Urinary bladder (tissue), 4 donors: ENCODE results near the gene IRX2. TPM values are rescaled to one million over a fixed set of nuclear protein-coding genes. Genes with fewer than 3 reads are reported as not detected.

Experiments
- DNase-seq: peaks from one replicate; pipeline ENCODE4 v3.0.0-alpha.2; 2015; ENCODE audit errors: extremely low spot score
- H3K27ac ChIP-seq: one replicate; pipeline ENCODE4 v1.5.1; 2013; ENCODE audit warnings: low read depth, mild to moderate bottlenecking, moderate library complexity
- H3K36me3 ChIP-seq: one replicate; pipeline ENCODE4 v1.6.1; 2013; ENCODE audit warnings: mild to moderate bottlenecking, moderate library complexity; ENCODE audit not compliant: insufficient read depth
- H3K4me1 ChIP-seq: one replicate; pipeline ENCODE4 v1.6.1; 2013; ENCODE audit warnings: mild to moderate bottlenecking, moderate library complexity; ENCODE audit not compliant: insufficient read depth
- H3K4me3 ChIP-seq: one replicate; pipeline ENCODE4 v1.5.1; 2013; ENCODE audit warnings: low read depth, low read length
- WGBS: extraction: QIAGEN DNeasy Blood & Tissue Kit; methylation state at CpG from one replicate; pipeline ENCODE4 v1.1.7; 2013; 5-methylcytosine and 5-hydroxymethylcytosine counted together
- polyA plus RNA-seq: library from polyadenylated mRNA; stranded (reverse); fragments of 200-250 nt; gene quantifications from one replicate; pipeline ENCODE4 v1.2.3, GENCODE V29; 2013
- total RNA-seq: library from RNA; depleted of rRNA; stranded (reverse); fragments of >200 nt; gene quantifications from one replicate; pipeline ENCODE4 v1.2.3, GENCODE V29; 2014
- donor health status: healthy with polysubstance abuse.
- donor health status: healthy.

The IRX2 gene
- total and polyA plus RNA-seq, 2 donors, result 0.20 to 0.58 TPM

GRCh38 chr5:2762744-2763532, 11.5 kb upstream of the IRX2 start:
- 73% methylated on average over 12 of the region's 12 CpGs for WGBS

GRCh38 chr5:2761921-2762488, 10.5 kb upstream of the IRX2 start:
- Histone ChIP-seq H3K36me3 (no peaks in the 10 kb centered on the region), H3K4me1 (peaks cover 1% of the 10 kb centered on the region), H3K27ac (no peak overlapping the region), H3K4me3 (no peak overlapping the region)
- 35% methylated on average over 4 of the region's 4 CpGs for WGBS
- no peak for DNase-seq

More at GRCh38 chr5:2762744-2763532, 11.5 kb upstream of the IRX2 start:
- DNase-seq, result no peak
- Histone ChIP-seq H3K27ac (no peak overlapping the region), H3K4me1 (peaks cover 1% of the 10 kb centered on the region), H3K36me3 (no peaks in the 10 kb centered on the region), H3K4me3 (no peak overlapping the region)

GRCh38 chr5:2759696-2760461, 8.4 kb upstream of the IRX2 start:
- no peak for DNase-seq
- Histone ChIP-seq H3K4me1 (peaks cover 1% of the 10 kb centered on the region), H3K27ac (no peak overlapping the region), H3K36me3 (no peaks in the 10 kb centered on the region), H3K4me3 (no peak overlapping the region)
- WGBS, result 65% methylated on average over 11 of the region's 11 CpGs

DNA sequence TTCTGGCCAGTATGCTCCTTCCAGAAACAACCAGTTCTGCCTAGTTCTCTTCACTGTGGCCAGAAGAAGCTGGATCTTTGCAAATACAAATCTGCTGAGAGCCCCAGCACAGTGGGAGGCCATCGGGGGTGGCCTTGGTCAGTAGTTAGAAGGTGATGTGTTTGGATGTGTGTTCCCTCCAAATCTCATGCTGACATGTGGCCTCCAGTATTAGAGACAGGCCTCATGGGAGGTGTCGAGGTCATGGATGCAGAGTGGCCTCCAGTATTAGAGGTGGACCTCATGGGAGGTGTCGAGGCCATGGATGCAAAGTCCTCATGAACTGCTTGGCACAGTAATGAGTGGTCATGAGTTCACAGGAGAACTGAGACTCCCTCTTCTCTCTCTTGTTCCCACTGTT, 7.6 kb upstream of the IRX2 start:
- no peaks in the 10 kb centered on the region for H3K36me3 ChIP-seq
- WGBS, result 82% methylated on average over 3 of the region's 3 CpGs
- no peak overlapping the region for H3K4me3 ChIP-seq
- peaks cover 1% of the 10 kb centered on the region for H3K4me1 ChIP-seq
- no peak for DNase-seq
- no peak overlapping the region for H3K27ac ChIP-seq

DNA sequence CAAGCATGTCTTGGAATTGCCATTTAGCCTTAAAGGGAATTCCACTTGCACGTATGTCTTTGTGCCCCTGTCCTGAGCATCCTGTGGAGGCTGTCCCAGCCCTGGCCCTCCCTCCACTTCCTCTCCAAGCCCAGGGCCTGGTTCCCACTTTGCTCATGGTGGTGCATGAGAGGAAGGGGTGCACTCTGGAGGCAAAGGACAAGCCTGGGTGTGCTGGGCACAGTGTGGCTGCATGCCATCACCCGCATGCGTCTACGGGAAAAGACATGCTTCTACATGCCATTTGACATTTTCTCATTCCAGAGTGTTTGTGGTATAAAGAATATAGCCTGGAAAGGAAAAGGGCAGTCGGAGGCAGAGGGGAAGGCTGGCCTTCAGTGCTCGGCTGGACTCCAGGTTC, 7.2 kb upstream of the IRX2 start:
- no peaks in the 10 kb centered on the region for H3K36me3 ChIP-seq
- no peak overlapping the region for H3K27ac ChIP-seq
- DNase-seq, result no peak
- 73% methylated on average over 6 of the region's 6 CpGs for WGBS
- H3K4me1 ChIP-seq, result peaks cover 1% of the 10 kb centered on the region
- H3K4me3 ChIP-seq, result no peak overlapping the region

DNA sequence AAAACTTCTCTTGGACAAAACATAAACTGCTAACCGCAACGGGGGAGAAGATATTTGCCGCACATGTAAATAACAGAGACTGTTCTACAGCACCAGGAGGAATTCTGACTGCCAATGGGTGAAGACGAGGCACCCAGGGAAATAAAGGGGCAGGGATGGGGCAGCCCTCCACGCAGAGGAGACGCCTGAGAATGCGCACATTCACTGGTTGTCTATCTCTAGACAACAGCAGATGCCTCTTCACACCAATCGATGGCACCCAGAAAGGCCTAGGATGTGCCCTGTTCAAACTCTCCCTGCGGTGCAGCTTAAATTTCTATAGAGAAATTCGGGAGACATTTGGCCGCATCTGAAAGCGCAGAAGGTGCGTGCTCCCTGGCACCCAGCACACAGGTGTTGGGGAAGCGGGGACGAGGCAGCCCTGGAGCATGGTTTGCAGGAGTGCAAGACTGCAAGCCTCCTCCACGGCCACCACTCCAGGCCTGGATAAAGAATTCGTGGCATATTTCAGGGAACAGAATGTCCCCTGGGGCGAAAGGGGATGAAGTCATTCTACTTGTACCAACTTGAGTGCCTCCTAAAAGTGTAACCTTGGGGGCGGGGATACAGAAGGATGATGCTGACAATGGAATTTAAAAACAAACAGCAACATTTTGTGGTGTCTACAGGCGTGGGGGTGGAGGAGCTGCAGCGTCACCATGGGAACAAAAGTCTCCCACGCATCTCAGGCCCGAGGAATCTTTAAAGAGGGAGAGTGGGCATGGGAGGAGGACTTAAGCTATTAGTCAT, 6.3 kb upstream of the IRX2 start:
- WGBS, result 8% methylated on average over 23 of the region's 23 CpGs
- Histone ChIP-seq H3K4me1 (peaks cover under 1% of the 10 kb centered on the region), H3K27ac (no peak overlapping the region), H3K36me3 (no peaks in the 10 kb centered on the region), H3K4me3 (no peak overlapping the region)
- DNase-seq, result no peak

DNA sequence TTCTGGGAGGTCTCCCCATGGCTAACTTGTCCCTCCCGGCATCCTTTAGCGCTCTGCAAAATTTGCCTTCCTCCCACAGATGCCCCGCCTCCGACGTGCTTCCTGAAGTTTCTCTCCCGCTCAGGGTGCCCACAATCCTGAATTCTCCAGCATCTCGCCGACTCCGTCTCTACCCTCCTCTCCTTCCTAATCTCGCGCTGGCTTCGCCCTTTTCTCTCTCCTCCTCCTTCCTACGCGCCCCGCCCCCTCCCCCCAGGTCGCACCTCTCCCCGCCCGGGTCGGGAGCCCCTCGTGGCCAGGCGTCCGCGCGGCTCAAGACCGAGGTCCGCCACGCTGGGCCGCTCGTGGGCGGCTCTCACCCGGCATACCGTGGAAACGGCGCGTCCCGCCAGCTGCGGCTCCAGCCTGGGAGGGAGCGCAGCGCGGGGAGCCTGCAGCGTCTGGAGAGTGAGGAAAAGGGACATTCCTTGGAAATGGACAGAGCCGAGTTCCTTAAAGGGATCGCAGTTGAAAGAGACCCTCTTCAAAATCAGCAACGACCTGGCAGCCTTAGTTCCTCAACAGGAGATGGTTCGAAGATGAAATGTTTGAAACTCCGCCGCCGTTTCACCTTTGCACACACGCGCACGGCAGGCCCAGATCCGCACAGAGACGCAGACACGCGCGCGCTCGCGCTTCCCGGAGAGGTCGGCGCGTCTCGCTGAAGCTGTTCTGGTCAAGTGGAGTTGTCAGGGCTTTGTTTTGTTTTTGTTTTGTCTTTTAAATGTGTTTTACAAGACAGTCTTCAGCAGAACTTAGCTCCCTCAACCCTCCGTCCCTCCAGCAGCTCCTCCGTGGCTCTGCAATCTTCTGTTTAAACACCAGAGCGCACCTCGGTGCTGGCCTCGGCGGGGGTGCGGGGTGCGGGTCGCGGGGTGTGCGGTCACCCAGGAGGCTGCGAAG, 5.0 kb upstream of the IRX2 start:
- no peaks in the 10 kb centered on the region for H3K4me1 ChIP-seq
- H3K27ac ChIP-seq, result no peak overlapping the region

DNA sequence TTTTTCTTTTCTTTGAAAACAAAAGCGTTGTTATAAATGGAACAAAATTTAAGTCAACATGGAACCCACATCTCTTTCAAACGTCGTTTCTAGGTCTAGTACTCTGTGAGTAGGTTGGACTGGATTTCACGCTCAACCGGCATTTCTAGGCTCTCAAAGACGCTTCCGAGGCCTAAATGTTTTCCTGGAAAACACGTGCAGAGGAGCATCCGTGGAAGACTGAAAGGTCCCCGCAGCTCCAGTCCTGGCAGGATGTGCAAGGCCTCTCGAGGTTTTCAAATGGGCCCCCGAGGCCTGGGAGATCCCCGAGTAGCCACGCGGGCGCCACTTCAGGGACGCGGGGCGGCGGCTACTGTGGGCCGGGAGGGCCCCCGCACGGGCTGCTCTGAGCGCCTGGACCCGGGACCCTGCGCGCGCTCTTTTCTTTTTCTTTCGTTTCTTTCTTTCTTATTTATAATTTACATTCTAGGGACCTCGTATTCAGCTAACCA, 4.2 kb upstream of the IRX2 start:
- H3K36me3 ChIP-seq, result no peaks in the 10 kb centered on the region
- H3K4me3 ChIP-seq, result peak overlapping the region; percentile 11
- WGBS, result 3% methylated on average over 30 of the region's 30 CpGs
- no peak for DNase-seq
- no peaks in the 10 kb centered on the region for H3K4me1 ChIP-seq
- H3K27ac ChIP-seq, result no peak overlapping the region

More for the DNA sequence above, 5.0 kb upstream of the IRX2 start:
- DNase-seq, result no peak
- WGBS, result 1% methylated on average over 76 of the region's 76 CpGs
- no peaks in the 10 kb centered on the region for H3K36me3 ChIP-seq
- H3K4me3 ChIP-seq, result peak overlapping the region; percentile 26

DNA sequence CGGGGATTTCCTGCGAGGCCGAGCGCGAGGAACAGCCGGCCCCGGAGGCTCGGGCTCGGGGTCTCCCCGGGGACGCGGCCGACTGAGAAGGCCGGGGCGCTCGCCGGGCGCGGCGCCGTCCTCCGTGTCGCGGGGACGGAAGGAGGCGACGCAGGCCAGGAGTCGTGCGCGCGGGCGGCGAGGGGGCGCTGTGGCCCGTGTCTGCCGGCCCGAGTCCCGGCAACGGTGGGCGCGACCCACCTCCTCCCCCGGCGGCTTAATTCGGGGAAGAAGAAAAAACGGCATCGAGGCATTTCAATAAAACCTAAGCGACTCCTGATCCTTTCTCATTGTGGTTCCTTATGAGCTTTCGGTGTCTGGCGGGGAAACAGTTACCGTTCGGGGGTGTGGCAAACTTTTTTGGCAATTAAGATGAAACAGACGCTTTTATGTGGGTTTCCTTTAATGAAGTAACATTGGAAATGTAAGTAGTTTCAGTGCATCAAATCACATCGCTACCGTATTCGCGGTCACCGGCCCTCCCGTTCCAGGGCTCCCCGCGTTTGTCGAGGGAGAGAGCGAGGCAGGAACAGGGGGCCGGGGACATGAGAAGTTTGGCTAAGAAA, 3.7 kb upstream of the IRX2 start:
- 4% methylated on average over 63 of the region's 63 CpGs for WGBS
- Histone ChIP-seq H3K27ac (no peak overlapping the region), H3K36me3 (no peaks in the 10 kb centered on the region), H3K4me1 (no peaks in the 10 kb centered on the region), H3K4me3 (no peak overlapping the region)
- no peak for DNase-seq

DNA sequence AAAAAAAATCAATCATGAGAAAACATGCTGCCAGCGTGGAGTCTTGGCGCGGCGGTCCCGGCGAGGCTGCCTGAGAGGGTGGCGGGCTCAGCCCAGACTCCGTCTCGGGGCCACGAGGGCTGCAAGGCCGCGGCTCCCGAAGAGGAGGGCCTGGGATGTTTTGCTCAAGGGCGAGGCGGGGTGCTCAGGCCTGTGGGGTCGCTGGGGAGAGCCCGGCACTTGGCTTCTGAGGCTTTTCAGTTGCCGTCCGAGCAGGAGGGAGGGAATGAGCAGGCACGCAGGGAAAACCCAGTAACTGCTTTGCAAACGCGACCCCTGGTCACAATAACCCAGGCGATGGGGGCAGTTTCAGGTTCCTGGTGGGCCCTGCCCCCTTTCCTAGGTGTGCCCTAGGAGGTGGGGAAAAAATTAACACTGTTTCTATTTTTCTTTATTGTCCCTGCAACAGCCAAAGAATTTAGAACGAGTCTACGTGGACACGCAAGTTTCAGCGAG, 3.2 kb upstream of the IRX2 start:
- WGBS, result 6% methylated on average over 27 of the region's 27 CpGs
- Histone ChIP-seq H3K4me3 (no peak overlapping the region), H3K4me1 (no peaks in the 10 kb centered on the region), H3K27ac (no peak overlapping the region), H3K36me3 (no peaks in the 10 kb centered on the region)
- DNase-seq, result no peak

DNA sequence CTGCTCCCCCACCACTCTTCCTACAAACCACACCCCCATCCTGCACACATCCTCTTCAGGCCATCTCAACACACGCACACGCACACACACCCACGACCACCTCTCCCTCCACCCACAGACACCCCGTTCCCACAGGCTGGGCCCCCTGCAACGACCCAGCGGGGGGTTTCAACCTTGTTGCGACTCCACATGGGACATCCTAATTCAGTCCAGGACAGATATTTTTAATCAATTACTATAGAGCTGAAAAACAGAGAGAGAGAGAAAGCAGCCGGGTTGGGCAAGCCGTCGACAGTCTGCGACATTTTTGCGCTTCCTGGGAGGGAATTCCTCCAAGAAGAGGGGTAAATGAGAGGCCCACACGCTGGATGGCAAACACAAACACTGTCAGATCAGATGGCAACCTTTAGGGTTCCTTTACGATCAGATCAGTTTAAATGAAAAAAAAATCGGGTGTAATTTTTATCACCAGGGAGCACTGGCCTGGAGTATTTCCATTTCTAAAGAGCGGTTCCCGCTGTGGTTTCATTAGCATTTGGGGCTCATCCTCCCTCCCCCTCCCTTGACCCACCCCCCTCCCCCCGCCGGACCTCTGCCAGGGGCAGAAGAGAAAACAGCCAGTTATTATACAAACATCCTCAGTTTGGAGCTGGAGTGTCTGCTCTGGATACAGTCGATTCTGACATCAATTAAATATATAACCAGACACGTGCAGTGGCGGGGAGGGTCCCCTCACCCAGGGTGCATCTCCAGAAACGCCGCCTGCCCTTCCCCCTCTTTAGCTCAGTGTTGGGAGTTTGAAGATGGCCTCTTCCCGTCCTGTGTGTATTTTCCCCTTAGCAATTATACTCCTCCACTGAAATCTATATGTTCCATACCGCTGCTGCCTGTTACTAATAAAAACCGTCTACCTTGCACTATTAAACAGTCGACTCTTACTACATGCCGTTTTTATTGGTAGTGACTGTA, 2.3 kb upstream of the IRX2 start:
- H3K27ac ChIP-seq, result no peak overlapping the region
- WGBS, result 5% methylated on average over 29 of the region's 29 CpGs
- no peak overlapping the region for H3K4me3 ChIP-seq
- no peak for DNase-seq
- no peaks in the 10 kb centered on the region for H3K4me1 ChIP-seq
- H3K36me3 ChIP-seq, result no peaks in the 10 kb centered on the region
